Testis (tissue), 2 donors: ENCODE results near the gene EPHB1.

Experiments used
- POLR2A ChIP-seq: fragments of 450-650 bp; IDR thresholded peaks from one replicate; pipeline ENCODE4 v1.6.1; 2017; ENCODE audit warnings: antibody characterized with exemption, mild to moderate bottlenecking, moderate library complexity
- TF ChIP-seq, protein P1 (sequence below), 3 experiments: fragments of 450-650 bp in 2 of 3; fragments of 200-600 bp in 1 of 3; sonication (generic) in 1 of 3; IDR thresholded peaks; one replicate each; pipeline ENCODE4 v1.5.1; 2016 to 2019; ENCODE audit warnings: antibody characterized with exemption in 3 of 3, mild to moderate bottlenecking in 2 of 3, moderate library complexity in 1 of 3

DNA sequence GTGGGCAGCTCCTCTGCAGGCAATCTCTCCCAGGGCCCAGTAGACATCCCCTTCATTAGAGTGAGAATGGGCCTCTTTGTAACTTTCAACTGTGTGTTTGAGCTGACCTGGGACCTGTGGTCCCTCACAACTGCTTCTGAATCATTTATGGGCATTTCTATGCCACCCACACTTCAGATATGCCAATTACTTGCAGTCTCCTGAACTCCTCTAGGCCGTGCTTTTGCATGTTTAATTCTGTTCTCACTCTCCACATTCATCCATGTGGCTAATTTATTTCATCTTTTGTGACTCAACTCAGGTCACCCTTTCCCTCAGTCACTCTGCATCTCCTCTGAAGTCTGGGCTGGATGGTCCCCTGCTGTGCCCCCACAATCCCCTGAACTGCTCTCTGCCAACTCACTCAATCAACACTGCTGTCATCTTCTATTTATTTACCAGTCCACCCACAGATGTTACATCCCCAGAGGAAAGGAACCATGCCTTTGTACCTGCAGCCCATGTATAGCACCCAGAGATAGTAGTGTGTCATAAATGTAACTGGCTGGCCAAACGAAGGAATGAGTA lies 364.7 kb downstream of the EPHB1 start:
- no peak for TF ChIP-seq POLR2A
- TF ChIP-seq, protein P1, sequence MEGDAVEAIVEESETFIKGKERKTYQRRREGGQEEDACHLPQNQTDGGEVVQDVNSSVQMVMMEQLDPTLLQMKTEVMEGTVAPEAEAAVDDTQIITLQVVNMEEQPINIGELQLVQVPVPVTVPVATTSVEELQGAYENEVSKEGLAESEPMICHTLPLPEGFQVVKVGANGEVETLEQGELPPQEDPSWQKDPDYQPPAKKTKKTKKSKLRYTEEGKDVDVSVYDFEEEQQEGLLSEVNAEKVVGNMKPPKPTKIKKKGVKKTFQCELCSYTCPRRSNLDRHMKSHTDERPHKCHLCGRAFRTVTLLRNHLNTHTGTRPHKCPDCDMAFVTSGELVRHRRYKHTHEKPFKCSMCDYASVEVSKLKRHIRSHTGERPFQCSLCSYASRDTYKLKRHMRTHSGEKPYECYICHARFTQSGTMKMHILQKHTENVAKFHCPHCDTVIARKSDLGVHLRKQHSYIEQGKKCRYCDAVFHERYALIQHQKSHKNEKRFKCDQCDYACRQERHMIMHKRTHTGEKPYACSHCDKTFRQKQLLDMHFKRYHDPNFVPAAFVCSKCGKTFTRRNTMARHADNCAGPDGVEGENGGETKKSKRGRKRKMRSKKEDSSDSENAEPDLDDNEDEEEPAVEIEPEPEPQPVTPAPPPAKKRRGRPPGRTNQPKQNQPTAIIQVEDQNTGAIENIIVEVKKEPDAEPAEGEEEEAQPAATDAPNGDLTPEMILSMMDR (IDR thresholded peaks at IDR 0.05): no peak
